ENCODE results near the gene OR2B6.
"Not testable (repeated sequence)": the region's sequence is repeated elsewhere in the genome, so short reads cannot be mapped to it uniquely, and the experiment has no call there.

Gene OR2B6

GRCh38 chr6:27956941-27957340 is at the start of gene OR2B6:
TSS of gene OR2B6 (plus strand) at chr6:27957241. CDS start at chr6:27957241, 0 bp downstream.
- no peak for DNase-seq (ENCODE audit: low read depth)

- DNase-seq (ENCODE audit: low read depth) = no peak
Observed at GRCh38 chr6:27908017-27908416, 49.0 kb upstream of the OR2B6 start.

DNA sequence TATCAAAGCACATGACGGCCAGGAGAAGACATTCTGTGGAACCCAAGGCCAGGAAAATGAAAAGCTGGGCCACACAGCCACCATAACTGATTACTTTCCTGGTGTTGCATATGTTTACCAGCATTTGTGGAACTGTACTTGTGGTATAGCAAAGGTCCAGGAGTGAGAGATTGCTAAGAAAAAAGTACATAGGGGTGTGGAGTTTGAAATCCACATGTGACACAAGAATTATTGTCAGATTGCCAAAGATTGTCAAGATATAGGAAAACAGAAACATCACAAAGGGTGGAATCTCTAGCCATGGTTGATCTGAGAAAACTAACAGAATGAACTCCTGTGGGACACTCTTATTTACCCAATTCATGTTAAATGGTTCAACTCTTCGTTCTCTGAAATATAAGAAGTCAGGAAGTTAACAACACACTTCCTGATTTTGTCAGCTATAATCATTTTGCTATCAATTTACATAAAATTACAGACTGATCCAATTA is 45.0 kb upstream of the OR2B6 start, which contains the start of gene OR2B2:
TSS of gene OR2B2 (minus strand) at position 441 of the 491 bp plus-strand sequence. CDS start at position 364, 77 bp downstream.
- DNase-seq (ENCODE audit: low read depth) = no peak

DNA sequence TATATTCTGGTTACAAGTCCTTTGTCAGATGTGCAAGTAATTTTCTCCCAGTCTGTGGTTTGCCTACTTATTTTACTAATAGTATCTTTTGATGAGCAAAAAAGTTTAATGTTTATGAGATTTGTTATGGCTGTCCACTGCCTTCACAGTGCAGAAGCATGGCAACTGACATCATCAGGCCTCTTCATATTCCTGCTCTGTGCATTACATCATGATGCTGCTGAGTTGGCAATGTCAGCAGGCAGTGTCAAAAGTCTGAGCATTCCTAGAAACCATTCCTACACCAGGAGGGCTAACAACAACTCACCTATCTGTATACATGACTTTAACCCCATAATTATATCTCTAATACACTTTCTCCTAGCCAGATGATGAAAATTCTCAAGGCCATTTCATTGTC is 34.1 kb upstream of the OR2B6 start:
- no peak for DNase-seq (ENCODE audit: low read depth)

GRCh38 chr6:27924179-27924578 is 32.9 kb upstream of the OR2B6 start:
- no peak for DNase-seq (ENCODE audit: low read depth)

- not testable (repeated sequence) for DNase-seq (ENCODE audit: low read depth)
Observed at GRCh38 chr6:27928041-27928440, 29.0 kb upstream of the OR2B6 start.

GRCh38 chr6:27929930-27930329 is 27.1 kb upstream of the OR2B6 start:
- DNase-seq (ENCODE audit: low read depth) = not testable (repeated sequence)

GRCh38 chr6:27931209-27931608 is 25.8 kb upstream of the OR2B6 start:
- DNase-seq (ENCODE audit: low read depth) = no peak

DNA sequence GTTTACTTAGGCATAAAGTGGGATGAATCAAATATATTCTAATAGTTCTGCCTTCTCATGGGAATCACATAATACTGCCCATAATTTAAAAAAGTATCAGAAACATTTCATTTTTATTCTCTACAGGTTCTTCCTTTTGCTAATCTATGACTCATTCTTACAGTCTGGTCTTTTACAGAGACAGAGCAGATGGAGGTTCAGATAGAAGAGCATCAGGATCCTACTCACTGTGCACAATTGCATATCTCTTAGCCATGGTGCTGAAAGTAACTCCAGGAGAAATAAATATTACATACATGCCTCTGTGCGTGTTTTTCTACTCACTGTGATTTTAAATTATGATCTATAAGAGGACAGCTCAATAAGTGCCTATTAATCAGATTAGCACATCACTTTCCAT is 16.3 kb upstream of the OR2B6 start:
- no peak for DNase-seq (ENCODE audit: low read depth)

DNA sequence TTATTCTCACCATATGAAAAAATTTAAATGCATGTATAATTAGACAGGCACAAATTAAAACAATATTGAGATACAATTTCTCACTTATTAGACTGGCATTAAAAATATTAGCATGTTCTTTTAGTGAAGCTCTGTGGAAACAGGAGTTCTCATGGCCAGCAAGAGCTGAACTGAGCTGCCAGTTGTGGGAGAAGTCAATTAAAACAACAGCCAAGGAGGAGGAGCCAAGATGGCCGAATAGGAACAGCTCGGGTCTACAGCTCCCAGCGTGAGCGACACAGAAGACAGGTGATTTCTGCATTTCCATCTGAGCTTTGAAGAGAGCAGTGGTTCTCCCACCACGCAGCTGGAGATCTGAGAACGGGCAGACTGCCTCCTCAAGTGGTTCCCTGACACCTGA is 14.0 kb upstream of the OR2B6 start:
- not testable (repeated sequence) for DNase-seq (ENCODE audit: low read depth)

GRCh38 chr6:27948237-27948636 is 8.8 kb upstream of the OR2B6 start:
- DNase-seq (ENCODE audit: low read depth) = no peak

DNA sequence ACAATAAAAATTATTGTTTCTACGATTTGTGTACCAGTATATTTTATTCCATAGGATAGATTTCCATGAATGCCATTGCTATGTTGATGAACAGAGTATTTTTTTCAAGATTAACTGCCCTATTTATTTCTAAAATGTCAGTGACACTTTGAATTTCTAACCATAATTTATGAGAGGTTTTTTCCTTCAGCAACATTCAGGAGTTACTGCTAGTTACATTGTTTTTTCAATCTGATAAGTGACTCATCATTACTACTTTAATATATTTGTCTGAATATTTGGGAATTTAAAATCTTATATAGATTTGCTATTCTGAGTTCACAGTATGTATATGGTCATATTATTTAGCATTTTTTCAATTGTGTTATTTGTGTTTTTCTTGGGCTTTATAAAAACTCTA is 6.0 kb upstream of the OR2B6 start:
- no peak for DNase-seq (ENCODE audit: low read depth)

- DNase-seq (ENCODE audit: low read depth) = no peak
Observed at GRCh38 chr6:27957516-27957915, 475 bp downstream of the OR2B6 start.

- no peak for DNase-seq (ENCODE audit: low read depth)
Observed at GRCh38 chr6:27962506-27962905, 5.5 kb downstream of the OR2B6 start.

DNA sequence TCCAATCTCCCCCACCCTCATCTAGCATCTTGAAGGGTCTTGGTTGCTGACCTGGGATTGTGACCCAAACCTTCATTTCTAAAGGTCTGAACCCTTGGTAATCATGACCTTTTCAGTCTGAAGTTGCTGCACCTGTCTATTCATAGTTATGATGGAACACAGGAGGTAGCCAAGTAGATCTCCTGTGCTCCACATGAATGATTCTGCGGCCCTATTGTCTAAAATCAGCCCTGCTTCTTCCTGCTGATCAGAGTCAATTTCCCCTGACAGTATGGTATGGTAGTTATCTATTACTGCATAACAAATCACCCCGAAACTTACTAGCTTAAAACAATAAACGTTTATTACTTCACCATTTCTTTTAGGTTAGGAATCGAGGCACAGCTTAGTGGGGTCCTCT is 9.0 kb downstream of the OR2B6 start:
- DNase-seq (ENCODE audit: low read depth) = no peak

DNA sequence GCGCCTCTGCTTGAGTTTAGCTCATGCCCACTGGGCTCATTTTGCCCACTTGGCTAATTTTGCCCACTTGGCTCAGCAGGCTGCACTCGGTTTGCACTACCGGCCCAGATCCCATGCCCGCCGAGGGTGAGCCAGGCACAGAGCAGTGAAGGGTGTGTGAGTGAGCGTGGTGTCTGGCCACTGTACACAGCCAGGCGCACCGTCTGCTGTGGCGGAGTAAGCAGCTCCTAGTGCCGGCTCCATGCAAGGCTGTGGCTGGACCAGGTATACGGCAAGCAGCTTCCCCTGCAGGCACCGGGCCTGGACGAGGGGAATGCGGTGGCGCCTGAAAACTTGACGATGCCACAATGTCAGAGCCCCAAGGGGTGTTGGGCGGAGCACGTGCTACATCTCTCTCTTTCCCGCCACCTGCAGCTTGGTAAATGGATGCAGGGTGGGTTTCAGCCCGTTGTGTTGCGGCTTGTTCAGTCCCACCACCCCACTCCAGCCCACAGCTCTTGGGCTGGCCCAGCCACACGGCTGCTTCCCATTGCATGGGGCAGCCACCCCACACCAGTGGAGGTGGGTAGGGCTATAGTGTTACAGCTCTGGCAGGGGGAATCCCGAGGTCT is 9.9 kb downstream of the OR2B6 start:
- DNase-seq (ENCODE audit: low read depth) = no peak

GRCh38 chr6:27970444-27970843 is 13.4 kb downstream of the OR2B6 start:
- DNase-seq (ENCODE audit: low read depth) = no peak

DNA sequence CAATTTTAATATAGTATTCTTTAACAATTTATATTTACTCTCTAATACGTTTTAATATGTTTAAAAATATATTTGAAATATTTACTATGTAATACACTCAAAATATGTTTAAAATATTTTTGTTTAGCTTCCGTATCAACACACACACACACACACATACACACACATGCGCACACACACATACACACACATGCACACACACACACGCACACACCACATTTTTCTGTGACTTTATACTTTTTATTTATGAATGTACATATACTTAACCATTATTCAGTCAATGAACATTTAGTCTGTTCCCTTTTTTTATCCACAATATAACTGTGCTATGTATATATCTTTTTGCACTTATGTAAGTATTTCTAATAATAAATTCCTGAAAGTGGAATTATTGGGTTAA is 15.7 kb downstream of the OR2B6 start:
- DNase-seq (ENCODE audit: low read depth) = no peak

GRCh38 chr6:27977387-27977786 is 20.3 kb downstream of the OR2B6 start:
- no peak for DNase-seq (ENCODE audit: low read depth)

DNA sequence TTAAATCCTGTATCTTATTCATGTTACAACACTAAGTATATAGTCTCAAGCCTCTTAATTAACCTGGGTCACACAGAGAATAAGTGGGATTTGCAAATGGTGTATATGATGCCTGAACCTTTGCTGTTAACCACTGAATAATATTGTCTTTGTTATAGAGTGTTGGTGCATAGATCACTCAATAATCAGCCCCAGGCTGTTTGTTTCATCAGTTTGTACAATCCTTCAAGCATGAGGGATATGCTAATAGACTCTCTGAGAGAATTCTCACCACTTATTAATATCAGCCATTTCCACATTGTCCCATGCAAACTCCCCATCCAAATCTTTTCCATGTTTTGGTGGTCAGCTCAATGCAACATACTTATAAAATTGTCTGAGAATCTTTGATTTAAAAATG is 21.7 kb downstream of the OR2B6 start:
- DNase-seq (ENCODE audit: low read depth) = no peak

GRCh38 chr6:27980111-27980510 is 23.1 kb downstream of the OR2B6 start:
- DNase-seq (ENCODE audit: low read depth) = no peak

- DNase-seq (ENCODE audit: low read depth) = no peak
Observed at GRCh38 chr6:27986928-27987725, 30.1 kb downstream of the OR2B6 start.

DNA sequence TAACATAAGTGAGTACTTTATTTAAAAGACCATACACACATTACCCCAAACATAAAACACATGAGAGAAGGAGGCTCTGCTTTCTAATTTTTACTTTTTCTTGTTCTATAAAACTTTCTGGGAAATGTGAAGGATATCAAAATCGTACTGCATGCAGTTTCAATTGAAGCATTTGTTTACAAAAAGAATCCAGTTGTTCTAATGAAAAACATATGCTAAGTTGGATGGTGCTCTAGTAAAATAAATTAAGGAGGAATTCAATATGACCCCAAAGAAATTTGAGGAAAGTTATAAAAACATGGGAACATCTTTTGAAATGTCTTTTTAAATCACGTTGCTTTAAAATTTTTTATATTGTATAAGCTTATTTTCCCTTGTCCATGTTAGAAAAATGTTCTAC is 37.6 kb downstream of the OR2B6 start:
- peak; percentile 64 for DNase-seq (ENCODE audit: low read depth)

All from fibroblast of gingiva (primary cell).